Neural cell (in vitro differentiated cells): ENCODE measurements around the gene SNRNP27.

Experiments
- EP300 ChIP-seq: fragments of 450-650 bp; conservative IDR thresholded peaks from 2 replicates; pipeline ENCODE4 v1.6.1; 2014; ENCODE audit warnings: antibody characterized with exemption, mild to moderate bottlenecking, moderate library complexity; ENCODE audit not compliant: poor library complexity, severe bottlenecking
- EZH2 ChIP-seq: fragments of 200-600, 300-800 bp; shearing (Covaris generic), sonication (generic); IDR thresholded peaks from 2 replicates; pipeline ENCODE4 v1.6.1; 2014; ENCODE audit warnings: antibody characterized with exemption, low read length, borderline replicate concordance, mild to moderate bottlenecking; ENCODE audit not compliant: insufficient read depth, poor library complexity, severe bottlenecking
- MXI1 ChIP-seq: fragments of 450-650 bp; conservative IDR thresholded peaks from 2 replicates; pipeline ENCODE4 v1.6.1; 2014; ENCODE audit warnings: antibody characterized with exemption, mild to moderate bottlenecking; ENCODE audit not compliant: poor library complexity, severe bottlenecking
- POLR2AphosphoS5 ChIP-seq: IDR thresholded peaks from 2 replicates; pipeline ENCODE4 v1.6.1; 2012
- RAD21 ChIP-seq: fragments of 450-650 bp; conservative IDR thresholded peaks from 2 replicates; pipeline ENCODE4 v1.6.1; 2014; ENCODE audit warnings: antibody characterized with exemption, mild to moderate bottlenecking, moderate library complexity
- SMC3 ChIP-seq: fragments of 450-650 bp; conservative IDR thresholded peaks from 2 replicates; pipeline ENCODE4 v1.6.1; 2014; ENCODE audit warnings: antibody characterized with exemption, mild to moderate bottlenecking, moderate library complexity; ENCODE audit not compliant: poor library complexity
- TAF1 ChIP-seq: IDR thresholded peaks from 2 replicates; pipeline ENCODE4 v1.6.1; 2012; ENCODE audit warnings: low read depth
- TF ChIP-seq, protein P1 (sequence below): IDR thresholded peaks from 2 replicates; pipeline ENCODE4 v1.6.1; 2012; ENCODE audit warnings: borderline replicate concordance
- TF ChIP-seq, protein P2 (sequence below): fragments of 450-650 bp; IDR thresholded peaks from 2 replicates; pipeline ENCODE4 v1.5.1; 2014; ENCODE audit warnings: antibody characterized with exemption, mild to moderate bottlenecking, moderate library complexity; ENCODE audit not compliant: poor library complexity, severe bottlenecking

DNA sequence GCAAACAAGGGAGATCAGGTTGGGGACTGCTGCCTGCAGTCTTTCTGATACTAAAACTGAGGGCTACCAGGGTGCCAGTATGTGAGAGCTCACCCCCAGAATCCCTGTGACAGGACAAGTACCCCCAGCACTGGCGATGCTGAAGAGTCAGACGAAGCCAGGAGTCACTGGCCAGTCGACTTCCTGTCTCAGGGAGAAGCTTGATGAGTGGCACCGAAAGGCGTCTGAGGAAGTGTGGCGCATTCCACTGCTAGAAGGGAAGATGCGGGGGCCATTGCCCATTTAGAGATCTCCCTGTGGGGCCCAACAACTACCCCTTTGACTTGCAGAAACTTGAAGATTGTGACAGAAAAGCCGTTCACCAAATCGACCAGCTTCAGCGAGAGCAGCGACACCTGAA, 43.1 kb downstream of the SNRNP27 start:
- TF ChIP-seq, protein P1, sequence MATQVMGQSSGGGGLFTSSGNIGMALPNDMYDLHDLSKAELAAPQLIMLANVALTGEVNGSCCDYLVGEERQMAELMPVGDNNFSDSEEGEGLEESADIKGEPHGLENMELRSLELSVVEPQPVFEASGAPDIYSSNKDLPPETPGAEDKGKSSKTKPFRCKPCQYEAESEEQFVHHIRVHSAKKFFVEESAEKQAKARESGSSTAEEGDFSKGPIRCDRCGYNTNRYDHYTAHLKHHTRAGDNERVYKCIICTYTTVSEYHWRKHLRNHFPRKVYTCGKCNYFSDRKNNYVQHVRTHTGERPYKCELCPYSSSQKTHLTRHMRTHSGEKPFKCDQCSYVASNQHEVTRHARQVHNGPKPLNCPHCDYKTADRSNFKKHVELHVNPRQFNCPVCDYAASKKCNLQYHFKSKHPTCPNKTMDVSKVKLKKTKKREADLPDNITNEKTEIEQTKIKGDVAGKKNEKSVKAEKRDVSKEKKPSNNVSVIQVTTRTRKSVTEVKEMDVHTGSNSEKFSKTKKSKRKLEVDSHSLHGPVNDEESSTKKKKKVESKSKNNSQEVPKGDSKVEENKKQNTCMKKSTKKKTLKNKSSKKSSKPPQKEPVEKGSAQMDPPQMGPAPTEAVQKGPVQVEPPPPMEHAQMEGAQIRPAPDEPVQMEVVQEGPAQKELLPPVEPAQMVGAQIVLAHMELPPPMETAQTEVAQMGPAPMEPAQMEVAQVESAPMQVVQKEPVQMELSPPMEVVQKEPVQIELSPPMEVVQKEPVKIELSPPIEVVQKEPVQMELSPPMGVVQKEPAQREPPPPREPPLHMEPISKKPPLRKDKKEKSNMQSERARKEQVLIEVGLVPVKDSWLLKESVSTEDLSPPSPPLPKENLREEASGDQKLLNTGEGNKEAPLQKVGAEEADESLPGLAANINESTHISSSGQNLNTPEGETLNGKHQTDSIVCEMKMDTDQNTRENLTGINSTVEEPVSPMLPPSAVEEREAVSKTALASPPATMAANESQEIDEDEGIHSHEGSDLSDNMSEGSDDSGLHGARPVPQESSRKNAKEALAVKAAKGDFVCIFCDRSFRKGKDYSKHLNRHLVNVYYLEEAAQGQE = no peak
- TF ChIP-seq, protein P2, sequence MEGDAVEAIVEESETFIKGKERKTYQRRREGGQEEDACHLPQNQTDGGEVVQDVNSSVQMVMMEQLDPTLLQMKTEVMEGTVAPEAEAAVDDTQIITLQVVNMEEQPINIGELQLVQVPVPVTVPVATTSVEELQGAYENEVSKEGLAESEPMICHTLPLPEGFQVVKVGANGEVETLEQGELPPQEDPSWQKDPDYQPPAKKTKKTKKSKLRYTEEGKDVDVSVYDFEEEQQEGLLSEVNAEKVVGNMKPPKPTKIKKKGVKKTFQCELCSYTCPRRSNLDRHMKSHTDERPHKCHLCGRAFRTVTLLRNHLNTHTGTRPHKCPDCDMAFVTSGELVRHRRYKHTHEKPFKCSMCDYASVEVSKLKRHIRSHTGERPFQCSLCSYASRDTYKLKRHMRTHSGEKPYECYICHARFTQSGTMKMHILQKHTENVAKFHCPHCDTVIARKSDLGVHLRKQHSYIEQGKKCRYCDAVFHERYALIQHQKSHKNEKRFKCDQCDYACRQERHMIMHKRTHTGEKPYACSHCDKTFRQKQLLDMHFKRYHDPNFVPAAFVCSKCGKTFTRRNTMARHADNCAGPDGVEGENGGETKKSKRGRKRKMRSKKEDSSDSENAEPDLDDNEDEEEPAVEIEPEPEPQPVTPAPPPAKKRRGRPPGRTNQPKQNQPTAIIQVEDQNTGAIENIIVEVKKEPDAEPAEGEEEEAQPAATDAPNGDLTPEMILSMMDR = no peak
- TF ChIP-seq EZH2 (no peak), RAD21 (no peak), EP300 (no peak), POLR2AphosphoS5 (no peak), TAF1 (no peak), MXI1 (no peak), SMC3 (no peak)
